ENCODE results near the gene FBXO36. TPM values are rescaled to one million over a fixed set of nuclear protein-coding genes. Genes with fewer than 3 reads are reported as not detected.
"Not testable (repeated sequence)": the region's sequence is repeated elsewhere in the genome, so short reads cannot be mapped to it uniquely, and the experiment has no call there.

FBXO36 gene
- polyA plus RNA-seq, 1 donor (not counting 4 experiments of a cell fraction or from before 2014, with no cell fraction given) = 1.7 TPM

GRCh38 chr2:229956491-229956890 is 34.2 kb downstream of the FBXO36 start:
- Histone ChIP-seq H3K27ac (ENCODE audit: control insufficient read depth, insufficient read depth, low read length) (no peak overlapping the region), H3K27me3 (ENCODE audit: control insufficient read depth, extremely low read depth, insufficient read depth, low read length) (no peaks in the 10 kb centered on the region), H3K9me1 (ENCODE audit: control insufficient read depth, extremely low read depth, insufficient read depth, low read length) (no peaks in the 10 kb centered on the region), H3K4me3 (ENCODE audit: control insufficient read depth in 2 of 3, extremely low read depth in 1 of 3, insufficient read depth in 2 of 3, low read depth in 1 of 3, low read length in 3 of 3) (no peak overlapping the region), H3K4me1 (ENCODE audit: control insufficient read depth, extremely low read depth, insufficient read depth, low read length) (no peaks in the 10 kb centered on the region), H3K79me2 (ENCODE audit: control insufficient read depth, insufficient read depth, low read length) (no peaks in the 10 kb centered on the region), H3K9me3 (ENCODE audit: control insufficient read depth, low read depth, low read length) (no peaks in the 10 kb centered on the region), H4K20me1 (ENCODE audit: control insufficient read depth, extremely low read depth, insufficient read depth, low read length) (no peaks in the 10 kb centered on the region), H3K9ac (ENCODE audit: control insufficient read depth, extremely low read depth, insufficient read depth, low read length) (no peak overlapping the region), H3K36me3 (ENCODE audit: control insufficient read depth in 2 of 2, extremely low read depth in 1 of 2, insufficient read depth in 2 of 2, low read length in 2 of 2) (no peaks in the 10 kb centered on the region), H2AFZ (ENCODE audit: control insufficient read depth, low read length) (no peak overlapping the region), H3K4me2 (ENCODE audit: control insufficient read depth, extremely low read depth, insufficient read depth, low read depth, low read length) (no peak overlapping the region)
- TF ChIP-seq CTCF (optimal IDR thresholded peaks at IDR 0.05 in 1 of 3, IDR thresholded peaks at IDR 0.05 in 1 of 3, conservative IDR thresholded peaks at IDR 0.05 in 1 of 3; ENCODE audit: extremely low read depth in 1 of 3, insufficient read depth in 2 of 3, low read length in 3 of 3) (no peak), EZH2 (IDR thresholded peaks at IDR 0.05; ENCODE audit: low read length) (no peak)
- FAIRE-seq = no peak
- no peak for DNase-seq (ENCODE audit: low read depth, low spot score)
- dilution Hi-C loops (cut with MboI; ENCODE audit: extremely low pct_ligation_motif_present, low sequenced_read_pairs) = no loop called here

DNA sequence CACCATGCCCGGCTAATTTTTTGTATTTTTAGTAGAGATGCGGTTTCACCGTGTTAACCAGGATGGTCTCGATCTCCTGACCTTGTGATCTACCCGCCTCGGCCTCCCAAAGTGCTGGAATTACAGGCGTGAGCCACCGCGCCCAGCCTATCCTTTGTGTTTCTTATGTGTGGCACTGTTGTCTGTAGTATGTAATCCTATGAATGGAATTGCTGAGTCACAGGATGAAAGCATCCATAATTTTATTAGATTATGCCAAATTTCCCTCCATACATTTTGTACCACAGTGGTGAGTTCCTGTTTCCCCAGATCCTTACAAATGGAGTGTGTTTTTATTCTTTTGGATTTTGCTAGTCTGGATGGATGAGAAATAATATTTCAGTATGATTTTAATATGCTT is 41.3 kb downstream of the FBXO36 start:
- H3K36me3 ChIP-seq (ENCODE audit: control insufficient read depth in 2 of 2, extremely low read depth in 1 of 2, insufficient read depth in 2 of 2, low read length in 2 of 2); H3K9me1 ChIP-seq (ENCODE audit: control insufficient read depth, extremely low read depth, insufficient read depth, low read length); H3K79me2 ChIP-seq (ENCODE audit: control insufficient read depth, insufficient read depth, low read length); H3K4me3 ChIP-seq (ENCODE audit: control insufficient read depth in 2 of 3, extremely low read depth in 1 of 3, insufficient read depth in 2 of 3, low read depth in 1 of 3, low read length in 3 of 3); H2AFZ ChIP-seq (ENCODE audit: control insufficient read depth, low read length); DNase-seq (ENCODE audit: low read depth, low spot score); dilution Hi-C loops (cut with MboI; ENCODE audit: extremely low pct_ligation_motif_present, low sequenced_read_pairs); H3K9me3 ChIP-seq (ENCODE audit: control insufficient read depth, low read depth, low read length); H3K4me2 ChIP-seq (ENCODE audit: control insufficient read depth, extremely low read depth, insufficient read depth, low read depth, low read length); FAIRE-seq; H3K9ac ChIP-seq (ENCODE audit: control insufficient read depth, extremely low read depth, insufficient read depth, low read length); H4K20me1 ChIP-seq (ENCODE audit: control insufficient read depth, extremely low read depth, insufficient read depth, low read length); H3K27ac ChIP-seq (ENCODE audit: control insufficient read depth, insufficient read depth, low read length); H3K4me1 ChIP-seq (ENCODE audit: control insufficient read depth, extremely low read depth, insufficient read depth, low read length); H3K27me3 ChIP-seq (ENCODE audit: control insufficient read depth, extremely low read depth, insufficient read depth, low read length): not testable (repeated sequence)

GRCh38 chr2:229969921-229970320 is 47.6 kb downstream of the FBXO36 start:
- Histone ChIP-seq H4K20me1 (ENCODE audit: control insufficient read depth, extremely low read depth, insufficient read depth, low read length) (no peaks in the 10 kb centered on the region), H3K36me3 (ENCODE audit: control insufficient read depth in 2 of 2, extremely low read depth in 1 of 2, insufficient read depth in 2 of 2, low read length in 2 of 2) (no peaks in the 10 kb centered on the region), H3K9me1 (ENCODE audit: control insufficient read depth, extremely low read depth, insufficient read depth, low read length) (no peaks in the 10 kb centered on the region), H3K79me2 (ENCODE audit: control insufficient read depth, insufficient read depth, low read length) (no peaks in the 10 kb centered on the region), H2AFZ (ENCODE audit: control insufficient read depth, low read length) (no peak overlapping the region), H3K4me2 (ENCODE audit: control insufficient read depth, extremely low read depth, insufficient read depth, low read depth, low read length) (no peak overlapping the region), H3K9ac (ENCODE audit: control insufficient read depth, extremely low read depth, insufficient read depth, low read length) (no peak overlapping the region), H3K4me3 (ENCODE audit: control insufficient read depth in 2 of 3, extremely low read depth in 1 of 3, insufficient read depth in 2 of 3, low read depth in 1 of 3, low read length in 3 of 3) (no peak overlapping the region), H3K27ac (ENCODE audit: control insufficient read depth, insufficient read depth, low read length) (no peak overlapping the region), H3K4me1 (ENCODE audit: control insufficient read depth, extremely low read depth, insufficient read depth, low read length) (peaks cover 3% of the 10 kb centered on the region), H3K9me3 (ENCODE audit: control insufficient read depth, low read depth, low read length) (no peaks in the 10 kb centered on the region), H3K27me3 (ENCODE audit: control insufficient read depth, extremely low read depth, insufficient read depth, low read length) (no peaks in the 10 kb centered on the region)
- FAIRE-seq (no peak), DNase-seq (ENCODE audit: low read depth, low spot score) (no peak)
- TF ChIP-seq EZH2 (IDR thresholded peaks at IDR 0.05; ENCODE audit: low read length) = no peak
- TF ChIP-seq CTCF (optimal IDR thresholded peaks at IDR 0.05 in 1 of 3, IDR thresholded peaks at IDR 0.05 in 1 of 3, conservative IDR thresholded peaks at IDR 0.05 in 1 of 3; ENCODE audit: extremely low read depth in 1 of 3, insufficient read depth in 2 of 3, low read length in 3 of 3) = no peak
- dilution Hi-C loops (cut with MboI; ENCODE audit: extremely low pct_ligation_motif_present, low sequenced_read_pairs) = no loop called here

All from keratinocyte (primary cell).